Measurements from ENCODE around the gene ABI3BP.
"Not testable (repeated sequence)": the region's sequence is repeated elsewhere in the genome, so short reads cannot be mapped to it uniquely, and the experiment has no call there.

The ABI3BP gene

DNA sequence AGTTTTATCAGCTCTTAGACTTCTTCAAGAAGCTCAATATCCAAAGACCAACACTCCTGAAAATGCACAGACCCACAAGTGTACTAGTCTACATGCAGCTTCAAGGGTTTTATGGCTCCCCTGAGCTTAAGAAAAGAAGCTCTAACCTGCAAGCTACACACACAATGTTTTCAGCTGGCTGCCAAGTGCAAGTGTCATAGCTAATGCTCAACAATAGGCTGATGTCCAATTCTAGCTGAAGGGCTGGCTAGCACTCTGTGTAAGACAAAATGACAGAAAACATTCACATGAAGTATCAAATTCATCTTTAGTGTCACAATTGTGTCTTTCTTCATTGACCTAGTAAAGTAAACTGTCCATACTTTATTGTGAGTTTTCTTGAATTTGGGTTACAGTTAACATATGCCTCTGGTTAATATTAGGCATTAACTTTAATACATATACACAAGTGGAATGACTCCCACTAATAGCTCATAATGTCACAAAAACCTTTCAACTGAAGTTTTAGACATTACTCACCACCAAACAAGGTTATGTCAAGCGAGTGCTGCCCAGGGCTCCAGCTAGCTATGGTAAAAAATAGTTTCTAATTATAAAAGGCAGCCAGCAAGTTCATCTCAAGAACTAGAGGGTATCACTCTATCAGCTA, 15.1 kb downstream of the ABI3BP start:
- no peak for DNase-seq

DNA sequence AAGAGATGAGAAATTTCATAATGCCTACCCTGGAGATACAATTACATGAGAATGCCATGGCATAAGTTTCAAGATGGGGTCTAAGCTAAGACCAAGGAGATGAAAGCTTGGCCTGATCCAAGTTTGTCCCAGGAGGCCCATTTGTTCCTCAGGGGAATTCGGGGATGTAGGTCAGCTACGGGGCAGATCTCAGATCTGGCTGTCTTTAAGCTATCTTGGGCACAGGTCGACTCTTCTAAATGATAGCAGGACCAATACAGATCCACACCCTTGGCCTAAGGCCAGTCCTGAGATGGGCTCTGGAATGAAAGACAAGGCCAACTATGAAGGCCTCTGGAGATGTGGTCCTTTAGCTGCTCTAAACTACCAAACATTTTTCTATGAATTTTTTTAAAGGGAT, 16.6 kb downstream of the ABI3BP start:
- no peak for DNase-seq

DNA sequence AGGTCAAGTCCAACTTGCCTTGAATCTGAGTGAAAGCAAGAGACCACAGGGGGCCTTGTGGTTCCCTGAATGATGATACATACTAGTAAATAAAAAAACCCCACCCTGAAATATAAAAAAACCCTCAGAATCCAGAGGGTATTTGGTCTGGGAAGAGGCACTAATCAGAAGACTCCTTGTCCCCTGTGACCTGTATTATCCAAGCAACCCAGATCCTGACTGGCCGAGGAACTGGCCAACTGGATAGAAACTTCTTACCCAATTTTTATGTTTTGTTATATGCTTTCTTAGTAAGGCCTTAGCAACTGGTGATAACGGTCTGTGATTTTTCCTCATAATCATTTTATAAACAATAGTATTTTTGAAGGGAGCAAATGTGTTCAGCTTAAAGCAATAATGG, 17.5 kb downstream of the ABI3BP start:
- no peak for DNase-seq

DNA sequence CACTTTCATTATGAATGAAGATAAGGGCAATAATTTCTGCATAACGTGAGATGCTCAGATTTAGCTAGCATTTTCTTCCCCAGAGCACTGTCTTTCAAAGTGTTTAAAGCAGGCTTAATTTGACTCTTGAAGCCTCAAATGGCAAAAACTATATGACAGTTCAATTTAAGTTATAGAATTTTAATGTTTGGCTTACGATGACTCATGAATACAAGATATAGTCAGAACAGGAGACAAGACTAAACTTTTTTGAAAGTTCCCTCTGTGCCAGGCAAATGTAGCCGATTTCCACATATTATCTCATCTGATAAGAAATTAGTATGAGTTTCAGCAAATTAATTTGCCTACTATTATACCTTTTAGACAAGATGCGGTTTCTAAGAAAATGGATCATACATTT, 19.6 kb downstream of the ABI3BP start:
- no peak for DNase-seq

DNA sequence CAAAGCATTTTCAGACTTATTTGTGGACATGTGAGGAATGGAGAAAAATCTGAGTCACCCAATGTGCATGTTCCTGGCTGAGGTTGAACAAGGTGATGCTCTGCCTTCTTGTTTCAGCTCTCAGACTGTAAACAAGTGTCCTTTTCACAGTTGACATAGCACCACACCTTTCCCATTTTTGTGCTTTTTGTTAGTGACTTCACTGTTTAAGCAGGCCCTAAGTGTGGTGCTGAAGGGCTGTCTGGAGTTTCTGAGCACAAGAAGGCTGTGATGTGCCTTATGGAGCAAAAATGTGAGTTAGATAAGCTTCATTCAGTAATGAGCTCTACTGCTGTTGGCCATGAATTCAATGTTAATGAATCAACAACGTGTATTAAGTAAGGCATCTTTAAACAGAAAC, 20.4 kb downstream of the ABI3BP start:
- no peak for DNase-seq

DNA sequence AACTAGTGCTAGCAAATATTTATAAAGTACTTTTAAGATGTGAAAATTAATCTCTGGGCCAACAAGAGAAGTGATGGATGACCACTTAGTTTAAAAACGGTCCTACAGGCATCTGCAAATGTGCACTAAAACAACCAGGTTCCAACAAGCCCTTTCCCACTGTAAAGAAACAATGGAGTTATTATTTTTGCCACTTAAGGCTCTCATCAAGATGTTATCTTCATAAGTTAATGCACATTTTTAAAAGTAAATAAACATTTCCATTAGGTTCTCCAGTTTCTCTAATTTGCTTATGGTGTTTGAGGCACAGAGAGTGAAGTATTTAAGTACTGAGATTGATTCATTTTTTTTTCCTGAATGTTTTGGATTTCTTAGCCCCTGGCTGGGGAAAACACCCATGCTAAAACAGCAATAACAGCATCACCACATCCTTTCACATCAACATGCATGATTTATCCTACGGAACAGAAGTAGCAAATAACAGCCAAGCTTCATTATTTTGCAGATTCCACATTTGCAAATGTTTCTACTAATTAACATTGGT, 20.8 kb downstream of the ABI3BP start:
- no peak for DNase-seq

DNA sequence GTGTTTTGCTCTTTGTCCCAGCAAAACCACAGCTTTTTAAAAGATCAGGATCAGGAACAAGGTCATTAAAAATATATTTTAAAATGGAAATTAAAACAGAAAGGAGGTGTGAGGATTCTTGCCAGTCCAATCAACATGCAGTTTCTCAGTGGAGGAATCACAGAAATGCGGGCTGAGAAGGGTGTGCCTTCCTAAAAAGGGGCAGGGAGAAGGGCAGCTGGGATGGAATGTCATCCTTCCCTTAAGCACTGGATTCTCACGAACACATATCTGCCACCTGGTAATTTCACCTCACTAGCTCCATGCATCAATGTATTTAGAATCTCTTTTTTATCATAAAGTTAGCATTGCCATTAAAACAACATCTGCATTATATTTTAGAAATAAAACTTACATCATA, 21.4 kb downstream of the ABI3BP start:
- no peak for DNase-seq

DNA sequence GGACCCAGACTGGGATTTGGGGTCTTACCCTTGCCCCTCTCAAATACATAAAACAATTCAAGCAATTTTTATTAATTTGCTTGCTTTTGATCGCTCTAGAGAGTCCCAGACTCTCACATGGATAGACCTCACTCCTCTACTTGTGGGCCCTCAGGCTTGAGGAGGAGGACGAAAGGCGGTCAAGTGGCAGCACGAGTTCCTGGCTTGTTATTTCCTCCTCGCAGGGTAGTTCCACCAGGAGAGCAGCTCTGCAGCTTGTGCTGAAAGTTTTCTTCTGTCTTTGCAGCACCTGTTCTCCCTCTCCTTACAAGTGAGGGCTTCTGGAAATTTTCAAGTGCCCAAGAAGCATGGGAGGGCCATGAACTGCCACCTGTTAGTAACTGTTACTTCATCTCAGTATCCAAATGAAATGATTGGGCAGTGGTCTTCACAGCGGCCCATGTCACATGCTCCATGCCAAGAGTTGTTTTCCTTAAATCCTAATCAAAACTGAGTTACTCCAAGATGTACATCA, 22.7 kb downstream of the ABI3BP start:
- no peak for DNase-seq

DNA sequence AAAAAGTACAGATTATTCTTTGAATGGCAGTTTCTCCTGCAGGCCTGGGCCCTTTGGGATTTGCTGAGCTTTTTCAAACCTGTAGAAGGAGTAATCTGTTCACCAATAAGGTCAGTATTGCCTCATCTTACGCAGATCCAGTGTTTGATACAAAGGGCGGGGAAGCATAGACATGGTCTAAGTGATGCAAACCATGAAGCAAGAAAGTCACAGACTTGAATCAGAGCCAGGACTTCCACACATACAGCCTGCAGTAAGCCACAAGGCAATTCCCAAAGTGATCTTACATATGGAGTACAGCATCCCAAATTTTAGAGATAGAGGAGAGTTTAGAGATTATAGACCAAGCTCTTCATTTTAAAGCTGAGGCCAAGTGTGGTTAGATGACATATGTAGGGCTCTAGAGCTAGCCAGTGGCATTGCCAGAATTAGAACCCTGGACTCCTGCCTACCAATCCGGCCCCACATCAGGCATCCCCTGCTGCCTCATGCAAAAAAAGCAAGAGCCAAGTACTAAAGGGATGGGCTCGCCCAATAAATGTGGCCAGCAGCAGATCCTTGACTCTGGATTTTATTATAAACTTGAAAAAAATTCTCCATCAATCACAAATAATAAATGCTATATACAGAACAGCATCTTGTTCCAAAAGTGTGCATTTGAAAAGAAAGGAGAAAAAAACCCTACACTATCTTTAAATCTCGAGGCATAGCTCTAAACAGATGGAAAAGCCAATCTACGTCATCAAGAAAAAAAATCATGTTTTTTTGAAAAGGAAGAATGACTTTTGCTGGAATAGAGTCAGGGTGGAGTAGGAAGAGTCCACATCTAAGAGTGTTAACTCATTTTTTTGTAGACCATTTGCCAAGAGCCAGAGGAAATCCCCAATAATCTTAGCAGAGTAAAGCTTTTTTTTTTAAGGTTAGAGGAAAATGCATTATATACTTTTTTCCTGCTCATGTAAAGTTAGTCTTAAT, 24.0 kb downstream of the ABI3BP start:
- no peak for DNase-seq

DNA sequence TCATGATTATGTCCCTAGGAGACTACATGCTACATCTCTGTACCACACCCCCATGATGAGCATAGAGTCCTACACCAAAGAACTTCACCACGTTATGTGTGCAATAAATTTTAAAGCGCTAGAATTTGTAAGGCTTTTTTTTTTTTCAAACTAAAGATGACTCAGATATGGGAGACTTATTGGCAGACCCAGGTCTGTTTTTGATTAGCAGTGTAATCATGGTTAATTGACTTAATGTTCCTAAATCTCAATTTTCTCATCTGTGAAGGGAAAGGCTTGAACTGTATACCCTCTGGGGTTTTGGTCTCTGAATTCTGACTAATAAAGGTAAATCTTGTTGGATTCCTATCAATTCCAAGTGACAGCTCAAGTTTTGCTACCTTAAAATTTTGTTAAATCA, 26.4 kb downstream of the ABI3BP start:
- no peak for DNase-seq

DNA sequence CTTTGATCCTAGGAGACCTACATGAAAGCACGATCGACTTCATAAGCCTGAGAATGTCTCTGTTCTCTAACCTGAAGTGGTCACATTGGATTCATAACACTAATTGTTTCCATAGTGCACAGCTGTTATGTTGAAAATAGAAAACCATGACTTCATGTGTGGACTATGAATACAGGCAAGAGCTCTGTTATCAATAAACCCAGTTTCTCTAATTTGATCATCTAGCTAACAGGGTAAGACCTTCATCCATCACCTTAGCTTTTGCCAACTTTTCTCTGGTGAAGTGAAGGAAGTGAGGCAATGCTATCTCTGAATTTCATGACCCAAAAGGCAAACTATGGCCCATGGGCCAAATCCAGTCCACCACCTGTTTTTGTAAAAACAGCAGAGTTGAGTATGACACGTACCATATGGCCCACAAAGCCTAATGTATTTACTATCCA, 27.2 kb downstream of the ABI3BP start:
- no peak for DNase-seq

DNA sequence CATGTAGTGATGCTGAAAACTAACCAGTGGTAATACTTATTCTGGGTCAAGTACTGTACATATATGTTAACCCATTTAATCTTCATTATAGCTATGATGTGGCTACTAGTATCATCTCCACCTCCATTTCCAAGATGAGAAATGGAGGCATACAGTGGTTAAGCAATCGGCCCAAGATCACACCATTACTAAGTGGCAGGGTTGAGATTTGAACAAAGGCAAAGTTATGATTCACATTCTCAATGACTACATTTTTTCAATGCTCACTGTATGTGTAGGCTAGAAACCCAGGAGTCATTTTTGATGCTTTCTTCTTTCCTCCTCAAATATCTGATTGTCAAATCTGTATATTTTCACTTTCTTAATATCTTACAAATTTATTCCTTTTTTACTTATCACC, 30.2 kb downstream of the ABI3BP start:
- DNase-seq, result no peak

DNA sequence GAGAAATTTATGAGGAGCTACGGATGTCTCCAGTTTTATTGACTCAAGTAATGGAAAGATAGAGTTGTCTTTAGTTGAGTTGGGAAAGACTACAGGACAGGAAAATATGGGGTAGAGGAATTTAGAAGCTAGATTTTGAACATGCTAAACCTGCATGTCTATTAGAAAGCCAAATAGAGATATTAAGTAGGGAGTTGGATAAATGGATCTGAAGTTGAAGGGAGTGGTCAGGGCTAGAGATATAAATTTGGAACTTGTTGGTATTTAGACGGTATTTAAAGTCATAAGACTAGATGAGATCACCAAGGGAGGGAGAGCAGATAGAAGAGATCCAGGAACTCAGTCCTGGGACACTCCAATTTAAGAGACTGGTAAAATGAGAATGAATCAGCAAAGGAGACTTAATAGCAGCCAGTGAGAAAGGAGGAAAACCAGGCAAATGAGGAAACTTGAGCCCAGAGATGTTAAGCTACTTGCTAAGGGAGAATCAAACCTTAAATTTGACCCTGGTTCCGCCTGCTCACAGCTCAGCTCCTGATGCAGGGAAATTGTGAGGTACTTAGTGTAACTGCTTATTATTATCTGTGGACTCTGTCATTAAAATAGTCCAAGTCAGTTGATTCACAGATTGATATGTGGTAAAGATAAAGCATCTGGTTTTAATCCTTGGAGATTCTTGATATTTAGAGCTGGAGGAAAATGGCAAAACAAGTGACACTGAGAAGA, 35.8 kb downstream of the ABI3BP start:
- no peak for DNase-seq

DNA sequence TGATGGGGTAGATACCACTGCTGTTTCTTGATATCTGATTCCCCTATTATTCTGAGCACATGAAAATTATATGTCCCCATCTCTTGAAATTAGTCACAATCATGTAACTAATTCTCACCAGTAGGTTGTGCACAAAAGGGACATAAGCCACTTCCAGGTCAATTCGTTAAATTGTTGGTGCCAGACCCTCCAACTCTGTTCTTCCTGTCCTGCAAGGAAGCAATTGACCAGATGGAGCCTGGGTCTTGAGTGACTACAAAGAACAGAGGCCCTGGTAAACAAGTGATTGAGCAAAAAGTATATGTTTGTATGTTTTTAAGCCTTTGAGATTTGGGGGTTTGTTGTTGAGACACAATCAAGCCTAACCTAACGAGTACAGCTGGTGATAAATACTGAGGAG, 36.9 kb downstream of the ABI3BP start:
- DNase-seq, result no peak

DNA sequence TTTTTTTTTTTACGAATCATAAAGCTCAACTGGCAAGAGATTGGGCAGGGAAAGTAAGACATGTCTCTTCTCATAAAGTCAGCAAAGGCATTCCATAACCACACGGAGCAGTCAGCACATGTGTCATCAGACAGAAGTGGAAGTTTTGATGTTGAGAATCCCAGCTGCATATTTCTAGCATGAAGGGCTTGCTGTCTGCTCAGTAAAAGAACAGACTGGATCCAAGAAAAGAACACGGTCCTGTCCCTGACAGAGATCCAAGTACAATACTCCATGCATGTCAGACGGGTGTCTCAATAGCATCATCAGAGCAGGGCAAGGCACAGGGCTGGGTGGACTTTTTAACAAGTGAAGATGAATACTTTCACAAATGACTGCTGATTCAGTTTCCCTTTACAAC, 38.2 kb downstream of the ABI3BP start:
- no peak for DNase-seq

DNA sequence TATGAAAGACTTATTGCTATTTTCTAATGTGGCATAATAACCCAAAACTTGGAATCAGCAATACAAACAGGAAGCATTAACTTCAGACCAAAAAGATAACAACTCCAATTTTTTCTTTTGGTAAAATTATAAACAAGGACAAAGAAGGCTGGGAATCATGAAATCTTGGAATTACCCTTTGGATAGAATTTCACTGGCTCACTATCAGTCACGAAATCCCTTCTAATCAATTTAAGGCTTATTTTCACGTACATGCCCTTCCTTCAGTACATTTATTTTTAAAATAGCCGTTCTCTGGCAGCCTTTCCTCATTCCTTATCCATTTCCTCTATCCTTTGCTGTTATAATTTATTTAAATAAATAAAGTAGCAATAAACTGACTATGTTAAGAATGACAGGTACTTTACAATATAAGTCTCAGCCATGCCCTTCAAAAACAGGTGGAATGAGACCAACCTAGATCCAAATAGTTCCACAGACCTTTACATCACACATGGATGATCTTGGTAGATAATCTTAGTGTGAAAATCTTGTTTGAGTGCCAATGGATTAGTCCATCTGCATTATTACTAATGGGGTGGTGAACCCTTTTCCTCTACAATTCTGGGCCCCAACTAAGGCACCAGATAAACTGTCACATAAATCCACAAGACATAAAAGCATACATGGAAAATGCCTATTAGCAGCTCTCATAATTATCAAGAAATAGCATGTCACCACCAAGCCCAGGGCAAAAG, 38.9 kb downstream of the ABI3BP start:
- DNase-seq, result no peak

DNA sequence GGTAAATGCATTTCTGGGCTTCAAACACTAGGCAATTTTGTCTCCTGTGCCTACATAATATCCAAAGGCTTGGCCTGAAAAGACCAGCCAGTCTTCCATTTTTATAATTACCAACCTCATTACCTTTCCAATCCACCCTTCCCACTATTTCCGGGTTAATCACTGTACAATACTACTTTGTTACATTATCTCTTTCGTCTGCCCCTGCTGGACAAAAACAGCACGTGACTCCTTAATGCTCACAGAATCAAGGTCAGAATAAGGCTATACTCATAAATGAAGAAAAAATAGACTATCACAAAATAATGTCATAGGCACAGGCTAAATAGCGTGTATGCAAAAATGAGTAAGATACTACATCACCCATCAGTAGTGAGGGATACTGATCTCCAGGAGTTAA, 40.1 kb downstream of the ABI3BP start:
- DNase-seq, result no peak

DNA sequence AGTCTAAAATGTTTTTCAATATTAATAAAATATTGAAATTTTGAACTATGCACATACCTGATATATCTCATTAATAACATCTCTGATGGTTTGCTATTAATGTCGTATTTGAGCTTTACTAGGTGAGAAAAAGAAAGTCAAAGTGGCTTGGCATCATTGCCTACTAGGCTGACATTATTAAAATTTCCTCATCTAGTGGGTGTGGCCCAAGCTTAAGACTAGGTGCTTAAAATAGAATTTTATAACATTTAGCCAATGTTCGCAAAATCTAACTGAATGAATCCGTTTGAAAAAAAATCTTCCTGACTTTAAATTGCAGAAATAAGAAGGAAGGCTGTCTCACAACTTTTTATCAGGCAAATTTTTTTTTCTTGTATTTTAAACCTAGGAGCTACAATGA, 46.1 kb downstream of the ABI3BP start:
- no peak for DNase-seq

DNA sequence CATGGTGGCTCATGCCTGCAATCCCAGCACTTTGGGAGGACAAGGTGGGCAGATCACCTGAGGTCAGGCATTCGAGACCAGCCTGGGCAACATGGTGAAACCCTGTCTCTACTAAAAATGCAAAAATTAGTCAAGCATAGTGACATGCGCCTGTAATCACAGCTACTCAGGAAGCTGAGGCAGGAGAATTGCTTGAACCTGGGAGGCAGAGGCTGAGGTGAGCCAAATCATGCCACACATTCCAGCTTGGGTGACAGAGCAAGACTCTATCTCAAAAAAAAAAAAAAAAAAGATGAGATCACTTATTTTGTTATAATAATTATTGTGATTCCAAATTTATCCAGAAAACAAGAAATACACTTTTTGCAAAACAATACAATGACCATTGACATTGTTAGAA, 47.1 kb downstream of the ABI3BP start:
- DNase-seq, result not testable (repeated sequence)

DNA sequence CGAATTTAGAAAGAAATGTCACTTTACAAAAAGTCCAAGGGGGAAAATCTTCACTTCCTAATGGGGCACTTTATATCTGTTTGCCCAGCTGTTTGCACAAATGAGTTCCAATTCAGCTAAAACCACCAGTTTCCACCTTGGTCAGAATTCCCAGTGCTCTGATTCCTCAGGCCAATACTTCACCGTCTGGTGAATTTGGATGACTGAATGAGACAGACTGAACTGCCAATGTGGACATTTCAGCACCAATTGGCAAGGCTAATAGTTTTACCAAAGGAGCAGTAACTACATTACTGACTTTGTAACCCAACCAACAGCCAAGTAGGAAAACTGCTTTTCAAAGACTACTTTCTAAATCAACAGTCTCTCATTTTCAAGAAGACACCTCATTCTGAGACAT, 51.8 kb downstream of the ABI3BP start:
- DNase-seq, result no peak

DNA sequence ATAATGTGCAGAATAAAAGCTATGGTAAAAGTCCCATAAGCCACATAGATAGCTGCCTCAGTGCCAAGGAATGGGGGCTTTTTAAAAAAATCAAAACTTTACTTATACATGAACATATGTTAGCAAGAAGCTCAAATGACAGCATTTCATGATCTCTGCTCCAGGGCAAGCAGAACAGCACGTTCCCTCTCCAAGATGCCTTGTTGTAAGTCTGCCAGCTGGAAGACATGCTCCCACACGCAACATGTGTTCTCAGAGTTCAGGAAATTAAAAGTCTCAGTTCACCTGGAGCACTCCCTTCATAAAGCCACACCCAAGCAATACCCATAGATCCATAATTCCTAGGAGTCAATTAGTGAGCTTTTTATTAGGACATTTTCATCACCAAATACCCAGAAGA, 52.2 kb downstream of the ABI3BP start:
- DNase-seq, result no peak

DNA sequence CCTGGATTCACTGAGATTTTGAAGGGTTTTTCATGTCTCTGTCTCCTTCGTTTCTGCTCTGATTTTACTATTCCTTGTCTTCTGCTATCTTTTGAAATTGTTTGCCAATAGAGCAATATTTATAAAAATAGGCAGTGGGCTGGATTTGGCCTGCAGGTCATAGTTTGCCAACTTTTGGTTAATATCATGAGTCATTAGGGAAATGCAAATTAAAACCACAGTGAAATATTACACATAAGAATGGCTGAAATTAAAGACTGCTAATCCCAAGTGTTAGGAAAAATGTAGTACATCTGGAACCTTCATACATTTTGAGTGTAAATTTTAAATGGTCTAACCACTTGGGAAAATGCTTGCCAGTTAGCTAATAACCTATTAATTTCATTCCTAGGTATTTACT, 56.3 kb downstream of the ABI3BP start:
- no peak for DNase-seq
